Measurements from ENCODE around the gene ATP5ME.
A peak's percentile ranks its signal among the peaks of the same experiment; 100 is the strongest.
"Not testable (repeated sequence)": the region's sequence is repeated elsewhere in the genome, so short reads cannot be mapped to it uniquely, and the experiment has no call there.

ATP5ME gene

GRCh38 chr4:674172-675035 lies at the start of gene ATP5ME, which contains the start of gene MYL5:
ATP5ME (minus strand) TSS chr4:674276; CDS start chr4:674247, 29 bp downstream.
MYL5 (plus strand) TSS chr4:674542; CDS start chr4:678027, 3,485 bp downstream.
- FAIRE-seq (no peak), DNase-seq (ENCODE audit: low spot score) (peak; percentile 91)

- FAIRE-seq = no peak
- no peak for DNase-seq (ENCODE audit: low spot score)
These were observed 48.8 kb upstream of the ATP5ME start for GRCh38 chr4:722851-723360.

GRCh38 chr4:722169-722725 lies 48.2 kb upstream of the ATP5ME start:
- no peak for DNase-seq (ENCODE audit: low spot score)
- no peak for FAIRE-seq

GRCh38 chr4:721261-722168 lies 47.4 kb upstream of the ATP5ME start:
- DNase-seq (ENCODE audit: low spot score) = no peak
- no peak for FAIRE-seq

GRCh38 chr4:720111-720860 lies 46.2 kb upstream of the ATP5ME start:
- no peak for FAIRE-seq
- no peak for DNase-seq (ENCODE audit: low spot score)

- no peak for DNase-seq (ENCODE audit: low spot score)
- FAIRE-seq = no peak
These were observed 44.4 kb upstream of the ATP5ME start for GRCh38 chr4:718460-718859.

- no peak for FAIRE-seq
- no peak for DNase-seq (ENCODE audit: low spot score)
These were observed 43.7 kb upstream of the ATP5ME start for GRCh38 chr4:717601-718320.

GRCh38 chr4:714087-714486 lies 40.0 kb upstream of the ATP5ME start:
- DNase-seq (ENCODE audit: low spot score) (no peak), FAIRE-seq (no peak)

GRCh38 chr4:712916-713632 lies 39.0 kb upstream of the ATP5ME start:
- FAIRE-seq = no peak
- no peak for DNase-seq (ENCODE audit: low spot score)

- FAIRE-seq = no peak
- no peak for DNase-seq (ENCODE audit: low spot score)
These were observed 38.0 kb upstream of the ATP5ME start for GRCh38 chr4:712093-712492.

GRCh38 chr4:710916-711315 lies 36.8 kb upstream of the ATP5ME start:
- FAIRE-seq = no peak
- DNase-seq (ENCODE audit: low spot score) = no peak

GRCh38 chr4:710116-710515 lies 36.0 kb upstream of the ATP5ME start:
- no peak for FAIRE-seq
- DNase-seq (ENCODE audit: low spot score) = no peak

GRCh38 chr4:709348-709747 lies 35.3 kb upstream of the ATP5ME start:
- DNase-seq (ENCODE audit: low spot score) (no peak), FAIRE-seq (no peak)

- no peak for DNase-seq (ENCODE audit: low spot score)
- FAIRE-seq = no peak
These were observed 34.5 kb upstream of the ATP5ME start for GRCh38 chr4:708631-708933.

GRCh38 chr4:707929-708630 lies 34.0 kb upstream of the ATP5ME start:
- FAIRE-seq (no peak), DNase-seq (ENCODE audit: low spot score) (no peak)

GRCh38 chr4:706834-707598 lies 32.9 kb upstream of the ATP5ME start:
- FAIRE-seq = no peak

GRCh38 chr4:706083-706633 lies 32.1 kb upstream of the ATP5ME start:
- DNase-seq (ENCODE audit: low spot score); FAIRE-seq: not testable (repeated sequence)

More at GRCh38 chr4:706834-707598, 32.9 kb upstream of the ATP5ME start:
- no peak for DNase-seq (ENCODE audit: low spot score)

All from RCC 7860 (cell line).